B cell (primary cell): ENCODE measurements around the gene BMERB1. TPM values are rescaled to one million over a fixed set of nuclear protein-coding genes. Genes with fewer than 3 reads are reported as not detected.

Experiments used
- ATAC-seq: fragments of 200-7000 bp; cut with Tn5 transposase; one replicate; pipeline ENCODE4 v1.10.0; 2021; ENCODE audit warnings: low read depth, mild to moderate bottlenecking, moderate number of reproducible peaks, moderate library complexity
- CTCF ChIA-PET: fragments of 350-600 bp; sonication (Branson Sonifier 250); formaldehyde crosslinking; loops from one replicate; lab custom pipeline; 2021; ENCODE audit warnings: antibody characterized with exemption, inconsistent platforms; lab: Charles Lee
- POLR2A ChIA-PET: fragments of 350-600 bp; sonication (Branson Sonifier 250); formaldehyde crosslinking; loops from one replicate; lab custom pipeline; 2021; ENCODE audit warnings: antibody characterized with exemption; lab: Charles Lee
- DNase-seq: peaks from one replicate; pipeline ENCODE4 v3.0.0; 2013
- H2AFZ ChIP-seq: 2 replicates; pipeline ENCODE4 v1.6.1; 2012; ENCODE audit warnings: mild to moderate bottlenecking, low read depth, low read length; ENCODE audit not compliant: insufficient read depth, poor library complexity, severe bottlenecking
- H3K27ac ChIP-seq, 2 donors: 1 replicate in 1 of 2; 2 replicates in 1 of 2; pipeline ENCODE4 v1.5.1; 2012 to 2013; ENCODE audit warnings: low read length in 2 of 2, mild to moderate bottlenecking in 2 of 2, moderate library complexity in 1 of 2
- H3K27me3 ChIP-seq, 4 experiments: fragments of 200-600 bp in 1 of 4; sonication (generic) in 1 of 4; replicated peaks in 1 of 4; 1 replicate in 2 of 4; 2 replicates in 2 of 4; pipeline versions ENCODE4 v1.6.1 to v1.7.0; 2013 to 2016; ENCODE audit warnings: low read length in 3 of 4, mild to moderate bottlenecking in 2 of 4, mixed read lengths in 1 of 4, moderate library complexity in 1 of 4; ENCODE audit not compliant: insufficient read depth in 4 of 4, control insufficient read depth in 3 of 4; ENCODE audit errors: control extremely low read depth in 1 of 4
- H3K36me3 ChIP-seq, 2 experiments: replicated peaks in 1 of 2; 1 replicate in 1 of 2; 2 replicates in 1 of 2; pipeline versions ENCODE4 v1.6.1 to v1.7.1; 2013; ENCODE audit warnings: low read length in 1 of 2; ENCODE audit not compliant: insufficient read depth in 2 of 2, control insufficient read depth in 1 of 2; ENCODE audit errors: control extremely low read depth in 1 of 2, extremely low read depth in 1 of 2
- H3K4me1 ChIP-seq, 2 donors: fragments of 200-600 bp in 1 of 2; sonication (generic) in 1 of 2; 1 replicate in 1 of 2; 2 replicates in 1 of 2; pipeline versions ENCODE4 v1.5.1 to v1.6.1; 2013 to 2017; ENCODE audit warnings: low read length in 2 of 2; ENCODE audit not compliant: control insufficient read depth in 2 of 2, insufficient read depth in 2 of 2
- H3K4me2 ChIP-seq: replicated peaks from 2 replicates; pipeline ENCODE3; 2012; ENCODE audit warnings: mild to moderate bottlenecking, low read depth, low read length; ENCODE audit not compliant: poor library complexity, severe bottlenecking
- H3K4me3 ChIP-seq, 5 experiments: fragments of 200-600 bp in 1 of 5; sonication (generic) in 1 of 5; 1 replicate in 3 of 5; 2 replicates in 2 of 5; pipeline versions ENCODE4 v1.5.1 to v1.7.0; 2011 to 2016; ENCODE audit warnings: low read length in 4 of 5, mild to moderate bottlenecking in 4 of 5, low read depth in 2 of 5, control low read depth in 1 of 5, moderate library complexity in 1 of 5; ENCODE audit not compliant: insufficient read depth in 1 of 5; ENCODE audit errors: control extremely low read depth in 1 of 5, extremely low read depth in 1 of 5
- H3K79me2 ChIP-seq: fragments of 200-600 bp; sonication (generic); one replicate; pipeline ENCODE4 v1.6.0; 2016; ENCODE audit warnings: low read length; ENCODE audit not compliant: control insufficient read depth, insufficient read depth
- H3K9ac ChIP-seq: fragments of 200-600 bp; sonication (generic); 2 replicates; pipeline ENCODE4 v1.6.1; 2017; ENCODE audit warnings: mild to moderate bottlenecking, low read length, moderate library complexity
- H3K9me3 ChIP-seq, 3 donors: one replicate each; pipeline versions ENCODE4 v1.6.1 to v1.7.1; 2013; ENCODE audit warnings: low read length in 2 of 3; ENCODE audit not compliant: control insufficient read depth in 2 of 3, insufficient read depth in 1 of 3; ENCODE audit errors: control extremely low read depth in 1 of 3
- H4K20me1 ChIP-seq: 2 replicates; pipeline ENCODE4 v1.6.0; 2012; ENCODE audit warnings: mild to moderate bottlenecking, low read length; ENCODE audit not compliant: insufficient read depth, control insufficient read depth, poor library complexity, severe bottlenecking
- H3K27ac Mint-ChIP-seq: one replicate; pipeline ENCODE4 v1.8.0; 2021; ENCODE audit warnings: mixed read lengths
- H3K27me3 Mint-ChIP-seq: one replicate; pipeline ENCODE4 v1.8.0; 2021; ENCODE audit warnings: mixed read lengths
- H3K4me1 Mint-ChIP-seq: one replicate; pipeline ENCODE4 v1.8.0; 2021; ENCODE audit warnings: mixed read lengths
- H3K4me3 Mint-ChIP-seq: one replicate; pipeline ENCODE4 v1.8.0; 2021; ENCODE audit warnings: mixed read lengths
- H3K9me3 Mint-ChIP-seq: one replicate; pipeline ENCODE4 v1.8.0; 2022; ENCODE audit warnings: mixed read lengths; ENCODE audit not compliant: insufficient read depth
- CTCF ChIP-seq: fragments of 200-600 bp; IDR thresholded peaks from one replicate; pipeline ENCODE4 v1.8.0; 2022; ENCODE audit warnings: antibody characterized with exemption, mild to moderate bottlenecking
- EZH2 ChIP-seq: IDR thresholded peaks from 2 replicates; pipeline ENCODE4 v1.6.1; 2012; ENCODE audit warnings: borderline replicate concordance, low read depth, mild to moderate bottlenecking, moderate library complexity, low read length; ENCODE audit not compliant: insufficient read depth, poor library complexity, severe bottlenecking
- WGBS: methylation state at CpG from one replicate; pipeline ENCODE4 v1.1.5; 2013; ENCODE audit warnings: missing lambda C conversion rate; ENCODE audit not compliant: insufficient coverage; 5-methylcytosine and 5-hydroxymethylcytosine counted together
- intact Hi-C: fragments of 100-400 bp; cut with micrococcal nuclease; formaldehyde crosslinking; loops from one replicate; pipeline ENCODE4 v1.10.0; 2022
- polyA plus RNA-seq: library from polyadenylated mRNA; depleted of rRNA; stranded (reverse); fragments of >200 nt; gene quantifications from 2 replicates; pipeline ENCODE4 v1.2.3, GENCODE V29; 2012
- total RNA-seq, 2 donors: library from RNA; stranded (reverse); fragments of 120-200 nt in 1 of 2; gene quantifications; 1 replicate in 1 of 2; 2 replicates in 1 of 2; pipeline versions ENCODE4 v1.2.3 to v1.2.4, GENCODE V29; 2013 to 2022

BMERB1 gene
- total and polyA plus RNA-seq, 2 donors (not counting 1 experiment from before 2014, with no cell fraction given): 2.2 to 11.2 TPM

- ATAC-seq: no peak
- Mint-ChIP-seq H3K4me1 (no peaks in the 10 kb centered on the region), H3K27ac (no peak overlapping the region), H3K9me3 (no peaks in the 10 kb centered on the region), H3K4me3 (no peak overlapping the region), H3K27me3 (peaks cover 5% of the 10 kb centered on the region)
- H3K79me2 ChIP-seq: no peaks in the 10 kb centered on the region
- intact Hi-C loops: no loop called here
- ChIA-PET POLR2A (no interaction called here), CTCF (no interaction called here)
- no peak for DNase-seq
- no peaks in the 10 kb centered on the region for H3K36me3 ChIP-seq
- H3K4me2 ChIP-seq: no peak overlapping the region
- H3K4me1 ChIP-seq: no peaks in the 10 kb centered on the region
- H3K27ac ChIP-seq: no peak overlapping the region
- no peak overlapping the region for H3K4me3 ChIP-seq
- H3K9ac ChIP-seq: no peak overlapping the region
- H3K27me3 ChIP-seq: no peaks in the 10 kb centered on the region
- TF ChIP-seq EZH2: no peak
- no peak for TF ChIP-seq CTCF
- peaks cover 0 to 2% (median 0%) of the 10 kb centered on the region in 3 donors for H3K9me3 ChIP-seq
- no peaks in the 10 kb centered on the region for H4K20me1 ChIP-seq
- WGBS: no CpG with 5 or more reads among the region's 1 CpG
- H2AFZ ChIP-seq: no peak overlapping the region
These were observed 25.4 kb downstream of the BMERB1 start for GRCh38 chr16:15459791-15460190.

DNA sequence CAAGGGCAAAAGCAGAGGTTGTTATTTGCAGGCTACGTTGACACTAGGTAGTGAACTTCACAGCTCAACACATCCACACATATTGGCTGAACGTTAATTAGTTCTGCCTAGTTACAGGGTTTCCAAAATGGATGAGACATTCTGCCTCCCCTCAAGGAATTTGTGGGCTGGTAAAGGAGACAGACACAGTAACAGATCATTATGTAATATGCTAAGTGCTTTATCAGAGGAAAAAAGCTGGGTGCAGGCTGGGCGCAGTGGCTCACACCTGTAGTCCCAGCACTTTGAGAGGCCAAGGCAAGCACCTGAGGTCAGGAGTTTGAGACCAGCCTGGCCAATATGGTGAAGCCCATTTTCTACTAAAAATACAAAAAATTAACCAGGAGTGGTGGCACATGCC, 26.2 kb downstream of the BMERB1 start:
- Histone ChIP-seq H3K27me3 (no peaks in the 10 kb centered on the region), H3K27ac (no peak overlapping the region), H3K9ac (no peak overlapping the region), H2AFZ (no peak overlapping the region), H3K9me3 (peaks cover 0 to 2% (median 0%) of the 10 kb centered on the region in 3 donors), H4K20me1 (no peaks in the 10 kb centered on the region), H3K4me3 (no peak overlapping the region), H3K4me1 (no peaks in the 10 kb centered on the region), H3K79me2 (no peaks in the 10 kb centered on the region), H3K4me2 (no peak overlapping the region), H3K36me3 (no peaks in the 10 kb centered on the region)
- no peak for TF ChIP-seq CTCF
- TF ChIP-seq EZH2: no peak
- 100% methylated on average over 1 of the region's 3 CpGs for WGBS
- ATAC-seq: no peak
- no peak overlapping the region for H3K4me3 Mint-ChIP-seq
- no peaks in the 10 kb centered on the region for H3K9me3 Mint-ChIP-seq
- POLR2A ChIA-PET: no interaction called here
- peaks cover 5% of the 10 kb centered on the region for H3K27me3 Mint-ChIP-seq
- intact Hi-C loops: no loop called here
- H3K27ac Mint-ChIP-seq: no peak overlapping the region
- no peak for DNase-seq
- CTCF ChIA-PET: no interaction called here
- no peaks in the 10 kb centered on the region for H3K4me1 Mint-ChIP-seq
